Muscle layer of duodenum (tissue), 2 donors: ENCODE data around the gene COQ4.

Experiments used
- H3K27ac ChIP-seq: one replicate; pipeline ENCODE4 v1.7.0; 2013; ENCODE audit warnings: mild to moderate bottlenecking, low read length
- H3K27me3 ChIP-seq: one replicate; pipeline ENCODE4 v1.7.0; 2013; ENCODE audit warnings: low read depth, mild to moderate bottlenecking, control low read depth, low read length
- H3K36me3 ChIP-seq, 2 donors: one replicate each; pipeline ENCODE4 v1.7.0; 2013; ENCODE audit warnings: low read length in 2 of 2, control low read depth in 1 of 2, mild to moderate bottlenecking in 1 of 2; ENCODE audit not compliant: insufficient read depth in 2 of 2, control insufficient read depth in 1 of 2
- H3K4me1 ChIP-seq, 2 donors: one replicate each; pipeline ENCODE4 v1.7.0; 2013; ENCODE audit warnings: low read length in 2 of 2, mild to moderate bottlenecking in 2 of 2, control low read depth in 1 of 2, moderate library complexity in 1 of 2; ENCODE audit not compliant: insufficient read depth in 2 of 2, control insufficient read depth in 1 of 2
- H3K4me3 ChIP-seq, 2 donors: one replicate each; pipeline ENCODE4 v1.7.0; 2013; ENCODE audit warnings: low read length in 2 of 2, low read depth in 1 of 2, mild to moderate bottlenecking in 1 of 2
- H3K9me3 ChIP-seq, 2 donors: one replicate each; pipeline ENCODE4 v1.7.0; 2013; ENCODE audit warnings: low read length in 2 of 2, control low read depth in 1 of 2, mild to moderate bottlenecking in 1 of 2; ENCODE audit not compliant: control insufficient read depth in 1 of 2
- donor health status: healthy.

The COQ4 gene

DNA sequence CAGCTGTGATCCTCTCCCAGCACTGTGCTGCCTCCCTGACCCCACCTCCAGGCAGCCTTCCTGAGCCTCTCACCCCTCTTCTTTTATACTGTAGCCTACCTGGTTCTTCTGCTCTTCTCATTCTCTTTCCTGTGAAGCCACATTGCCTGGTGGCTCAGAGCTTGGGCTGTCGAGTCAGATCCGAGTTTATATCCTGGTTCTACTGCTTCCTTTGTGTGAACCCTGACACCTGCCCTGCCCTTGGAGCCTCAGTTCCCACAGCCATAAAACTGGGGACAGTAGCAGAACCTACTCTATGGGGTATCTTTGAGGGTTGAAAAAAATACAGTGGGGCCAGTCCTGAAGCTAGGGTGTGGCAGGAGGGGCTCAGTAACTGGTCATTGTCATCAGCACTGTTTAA is 26.5 kb downstream of the COQ4 start:
- Histone ChIP-seq H3K36me3 (peaks cover 47 to 71% of the 10 kb centered on the region in 2 donors), H3K4me3 (no peak overlapping the region), H3K27ac (no peak overlapping the region), H3K4me1 (no peaks in the 10 kb centered on the region), H3K9me3 (no peaks in the 10 kb centered on the region), H3K27me3 (no peaks in the 10 kb centered on the region)

DNA sequence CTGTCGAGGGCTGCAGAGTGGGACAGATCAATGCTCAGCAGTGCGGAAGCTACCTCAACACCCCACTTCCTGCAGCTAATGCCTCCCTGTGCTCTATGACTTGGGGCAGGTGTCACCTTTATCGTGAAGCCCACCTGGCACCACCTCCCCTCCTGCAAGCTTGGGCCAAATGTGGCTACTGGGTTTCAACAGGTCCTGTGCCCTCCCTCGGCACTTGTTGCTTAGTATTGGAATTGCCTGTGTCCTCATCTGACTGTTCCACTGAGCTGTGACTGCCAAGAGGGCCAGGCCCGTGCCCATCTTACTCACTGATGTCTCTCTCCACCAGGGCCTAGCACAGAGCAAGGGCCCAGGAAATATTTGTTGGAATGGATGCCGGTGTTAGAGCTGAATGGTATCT is 27.1 kb downstream of the COQ4 start:
- no peaks in the 10 kb centered on the region for H3K4me1 ChIP-seq
- H3K27me3 ChIP-seq: no peaks in the 10 kb centered on the region
- H3K36me3 ChIP-seq: peaks cover 43 to 68% of the 10 kb centered on the region in 2 donors
- H3K9me3 ChIP-seq: no peaks in the 10 kb centered on the region
- H3K27ac ChIP-seq: no peak overlapping the region
- H3K4me3 ChIP-seq: no peak overlapping the region

DNA sequence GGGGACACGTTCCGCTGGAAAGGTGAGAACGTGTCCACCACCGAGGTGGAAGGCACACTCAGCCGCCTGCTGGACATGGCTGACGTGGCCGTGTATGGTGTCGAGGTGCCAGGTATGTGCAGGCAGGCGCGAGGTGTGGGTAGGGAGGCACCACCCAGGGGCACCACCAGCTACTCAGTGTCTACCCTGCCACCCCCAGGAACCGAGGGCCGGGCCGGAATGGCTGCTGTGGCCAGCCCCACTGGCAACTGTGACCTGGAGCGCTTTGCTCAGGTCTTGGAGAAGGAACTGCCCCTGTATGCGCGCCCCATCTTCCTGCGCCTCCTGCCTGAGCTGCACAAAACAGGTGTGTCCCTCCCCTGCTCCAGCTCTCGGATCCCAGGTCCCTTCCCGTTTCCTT is 32.8 kb downstream of the COQ4 start:
- no peak overlapping the region for H3K27ac ChIP-seq
- peaks cover 13 to 35% of the 10 kb centered on the region in 2 donors for H3K36me3 ChIP-seq
- H3K4me1 ChIP-seq: no peaks in the 10 kb centered on the region
- H3K9me3 ChIP-seq: no peaks in the 10 kb centered on the region
- H3K27me3 ChIP-seq: no peaks in the 10 kb centered on the region
- no peak overlapping the region for H3K4me3 ChIP-seq

DNA sequence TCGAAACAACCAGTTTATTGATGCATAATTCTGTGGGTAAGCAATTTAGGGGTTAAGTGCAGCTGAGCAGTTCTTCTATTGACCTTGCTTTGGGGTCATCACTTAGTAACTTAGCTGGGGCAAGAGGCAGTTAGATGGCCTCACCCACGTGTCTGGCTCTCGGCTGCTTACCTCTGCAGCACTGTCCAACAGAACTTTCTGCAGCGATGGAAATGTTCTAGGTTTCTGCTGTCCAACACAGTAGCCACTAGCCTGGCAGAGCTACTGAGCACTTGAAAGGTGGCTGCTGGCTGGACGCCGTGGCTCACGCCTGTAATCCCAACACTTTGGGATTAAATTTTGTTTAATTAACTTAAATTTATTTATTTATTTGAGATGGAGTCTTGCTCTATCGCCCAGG is 35.5 kb downstream of the COQ4 start:
- Histone ChIP-seq H3K36me3 (peaks cover 5 to 26% of the 10 kb centered on the region in 2 donors), H3K4me1 (peaks cover 0 to 8% of the 10 kb centered on the region in 2 donors), H3K27ac (no peak overlapping the region), H3K27me3 (no peaks in the 10 kb centered on the region), H3K9me3 (no peaks in the 10 kb centered on the region), H3K4me3 (no peak overlapping the region)

DNA sequence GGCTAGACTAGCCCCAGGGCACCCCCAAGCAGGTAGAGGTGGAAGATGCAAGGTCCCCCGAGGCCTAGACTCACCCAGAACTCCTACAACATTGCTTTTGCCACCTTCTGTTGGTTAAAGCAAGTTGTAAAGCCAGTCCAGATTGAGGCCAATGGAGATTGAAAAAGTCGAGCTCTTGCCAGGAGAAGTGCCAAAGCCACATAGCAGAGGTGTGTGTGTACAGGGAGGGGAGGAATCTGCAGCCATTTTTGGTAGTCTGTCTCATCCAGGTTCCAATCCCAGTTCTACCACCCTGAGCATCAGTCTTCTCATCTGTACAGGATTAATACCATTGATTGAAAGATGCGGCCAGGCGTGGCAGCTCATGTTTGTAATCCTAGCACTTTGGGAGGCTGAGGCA is 36.2 kb downstream of the COQ4 start:
- no peak overlapping the region for H3K27ac ChIP-seq
- H3K4me1 ChIP-seq: peaks cover 0 to 8% of the 10 kb centered on the region in 2 donors
- H3K9me3 ChIP-seq: no peaks in the 10 kb centered on the region
- H3K4me3 ChIP-seq: no peak overlapping the region
- H3K27me3 ChIP-seq: no peaks in the 10 kb centered on the region
- peaks cover 3 to 22% of the 10 kb centered on the region in 2 donors for H3K36me3 ChIP-seq

DNA sequence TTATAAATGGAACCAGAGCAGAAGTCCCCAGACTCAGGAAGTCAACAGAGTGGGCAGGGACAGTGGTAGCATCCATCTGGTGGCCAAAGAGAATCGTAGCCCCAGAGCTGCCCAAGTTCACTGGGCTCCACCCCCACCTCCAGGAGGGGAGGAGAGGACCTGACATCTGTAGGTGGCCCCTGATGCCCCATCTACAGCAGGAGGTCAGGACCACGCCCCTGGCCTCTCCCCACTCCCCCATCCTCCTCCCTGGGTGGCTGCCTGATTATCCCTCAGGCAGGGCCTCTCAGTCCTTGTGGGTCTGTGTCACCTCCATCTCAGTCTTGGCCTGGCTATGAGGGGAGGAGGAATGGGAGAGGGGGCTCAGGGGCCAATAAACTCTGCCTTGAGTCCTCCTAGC is 38.2 kb downstream of the COQ4 start:
- Histone ChIP-seq H3K27me3 (no peaks in the 10 kb centered on the region), H3K36me3 (peaks cover under 1 to 8% of the 10 kb centered on the region in 2 donors), H3K27ac (no peak overlapping the region), H3K4me1 (peaks cover 4 to 19% of the 10 kb centered on the region in 2 donors), H3K9me3 (no peaks in the 10 kb centered on the region), H3K4me3 (no peak overlapping the region)

DNA sequence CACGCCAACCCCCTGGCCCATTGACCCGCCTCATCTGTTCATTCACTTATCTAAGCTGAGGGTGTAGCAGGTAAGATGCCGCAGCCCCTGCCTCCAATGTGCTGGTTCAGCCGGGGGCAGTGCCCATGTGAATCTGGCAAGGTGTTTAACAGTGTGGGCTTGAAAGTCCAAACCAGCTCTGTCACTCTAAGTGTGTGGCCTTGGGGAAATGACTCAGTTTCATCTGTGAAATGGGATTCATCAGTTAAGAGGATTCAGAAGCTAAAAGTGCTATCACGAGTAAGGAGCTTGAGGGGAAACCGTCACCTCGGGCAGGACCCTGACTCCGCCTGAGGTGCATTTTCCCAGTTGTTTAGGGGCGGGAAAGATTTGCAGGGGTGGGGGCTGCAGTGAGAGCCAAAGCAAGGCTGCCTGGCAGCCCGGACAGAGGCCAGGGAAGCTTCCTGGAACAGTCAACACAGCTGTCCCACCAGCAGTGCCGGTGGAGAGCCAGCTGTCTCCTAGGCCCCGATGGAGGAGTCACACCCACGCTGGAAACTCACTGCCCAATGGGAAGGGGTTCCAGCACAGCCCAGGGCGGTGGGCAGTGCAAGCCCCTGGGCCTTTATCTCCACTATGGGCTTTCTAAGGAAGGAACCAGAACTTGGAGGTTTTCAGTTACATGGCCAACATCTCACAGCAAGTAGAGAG is 38.8 kb downstream of the COQ4 start:
- H3K36me3 ChIP-seq: peaks cover 0 to 7% of the 10 kb centered on the region in 2 donors
- no peak overlapping the region for H3K27ac ChIP-seq
- H3K9me3 ChIP-seq: no peaks in the 10 kb centered on the region
- peak overlapping the region; percentile 55 to 74 for H3K4me3 ChIP-seq
- H3K4me1 ChIP-seq: peaks cover 4 to 19% of the 10 kb centered on the region in 2 donors
- no peaks in the 10 kb centered on the region for H3K27me3 ChIP-seq

DNA sequence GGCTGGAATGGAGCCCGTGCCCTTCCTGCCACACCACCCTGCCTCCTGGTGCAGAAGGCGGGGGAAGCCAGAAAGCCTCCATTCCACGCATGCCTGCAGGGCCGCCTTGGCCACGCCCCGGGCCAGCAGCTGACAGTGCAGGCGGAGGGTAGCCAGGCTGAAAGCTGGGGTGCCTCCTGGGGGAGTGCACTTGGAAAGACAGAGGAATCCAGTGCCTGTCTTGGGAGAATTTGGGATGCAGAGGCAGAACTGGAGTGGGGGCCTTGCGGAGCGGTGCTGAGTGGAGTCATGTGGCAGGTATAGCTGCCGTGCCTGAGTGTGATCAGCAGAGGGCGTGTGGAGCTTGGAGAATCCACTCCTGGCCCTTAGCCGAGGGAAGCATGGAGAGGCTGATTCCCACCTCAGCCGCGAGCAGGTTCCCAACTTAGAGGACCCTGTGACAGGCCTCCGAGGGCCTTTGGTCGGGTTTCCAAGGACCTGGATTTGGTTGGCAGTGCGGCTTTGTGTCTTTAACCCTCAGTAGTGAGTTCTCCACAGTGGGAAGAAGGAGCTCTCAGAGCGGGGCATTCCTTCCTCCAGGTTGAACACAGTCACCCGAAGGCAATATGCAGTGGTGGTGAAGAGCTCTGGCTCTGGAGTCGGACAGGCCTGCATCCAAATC is 39.5 kb downstream of the COQ4 start:
- peaks cover 4 to 19% of the 10 kb centered on the region in 2 donors for H3K4me1 ChIP-seq
- no peaks in the 10 kb centered on the region for H3K27me3 ChIP-seq
- H3K27ac ChIP-seq: no peak overlapping the region
- H3K36me3 ChIP-seq: peaks cover 0 to 7% of the 10 kb centered on the region in 2 donors
- H3K9me3 ChIP-seq: no peaks in the 10 kb centered on the region
- peak overlapping the region; percentile 55 to 74 for H3K4me3 ChIP-seq

DNA sequence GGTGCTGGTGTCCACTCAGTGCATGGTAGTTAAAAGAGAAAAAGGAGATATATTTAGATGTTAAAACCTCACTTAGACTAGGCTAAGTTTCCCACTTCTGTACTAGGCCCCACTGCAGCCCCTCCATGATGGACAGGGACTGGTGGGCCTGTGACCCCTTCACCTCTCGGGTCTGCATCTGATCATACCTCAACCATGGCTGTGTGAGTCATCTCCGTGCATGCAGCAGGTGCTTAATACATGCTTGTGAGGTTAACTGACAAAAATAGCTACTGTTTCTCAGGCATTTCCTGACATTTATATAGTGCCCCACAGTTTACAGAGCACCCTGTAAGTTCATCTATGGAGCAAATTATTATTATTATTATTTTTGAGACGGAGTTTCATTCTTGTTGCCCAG is 40.1 kb downstream of the COQ4 start:
- H3K36me3 ChIP-seq: peaks cover 0 to 4% of the 10 kb centered on the region in 2 donors
- H3K9me3 ChIP-seq: no peaks in the 10 kb centered on the region
- H3K27me3 ChIP-seq: no peaks in the 10 kb centered on the region
- no peak overlapping the region for H3K27ac ChIP-seq
- peaks cover 4 to 19% of the 10 kb centered on the region in 2 donors for H3K4me1 ChIP-seq
- H3K4me3 ChIP-seq: no peak overlapping the region

DNA sequence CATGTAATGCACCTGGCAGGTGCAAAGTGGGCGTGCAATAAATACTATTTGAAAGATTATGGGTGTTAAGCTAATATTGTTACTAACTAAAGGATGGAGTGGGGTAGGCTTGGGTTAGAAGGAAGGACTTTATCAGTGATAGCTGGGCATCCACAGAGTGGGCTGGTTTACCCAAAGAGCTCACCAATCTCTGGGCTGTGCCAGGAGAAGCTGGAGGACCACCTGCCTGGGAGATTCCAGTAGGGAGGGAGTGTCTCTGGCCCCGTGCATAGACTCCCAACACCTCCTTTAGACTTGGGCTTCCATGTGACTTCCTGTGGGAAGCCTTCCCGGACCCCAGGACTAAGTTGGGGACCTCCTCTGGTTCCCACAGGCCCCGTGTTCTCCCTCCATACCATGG is 42.9 kb downstream of the COQ4 start:
- no peaks in the 10 kb centered on the region for H3K27me3 ChIP-seq
- no peaks in the 10 kb centered on the region for H3K36me3 ChIP-seq
- H3K4me3 ChIP-seq: peak overlapping the region; percentile 26 to 61
- H3K27ac ChIP-seq: no peak overlapping the region
- no peaks in the 10 kb centered on the region for H3K9me3 ChIP-seq
- peaks cover 8 to 23% of the 10 kb centered on the region in 2 donors for H3K4me1 ChIP-seq

DNA sequence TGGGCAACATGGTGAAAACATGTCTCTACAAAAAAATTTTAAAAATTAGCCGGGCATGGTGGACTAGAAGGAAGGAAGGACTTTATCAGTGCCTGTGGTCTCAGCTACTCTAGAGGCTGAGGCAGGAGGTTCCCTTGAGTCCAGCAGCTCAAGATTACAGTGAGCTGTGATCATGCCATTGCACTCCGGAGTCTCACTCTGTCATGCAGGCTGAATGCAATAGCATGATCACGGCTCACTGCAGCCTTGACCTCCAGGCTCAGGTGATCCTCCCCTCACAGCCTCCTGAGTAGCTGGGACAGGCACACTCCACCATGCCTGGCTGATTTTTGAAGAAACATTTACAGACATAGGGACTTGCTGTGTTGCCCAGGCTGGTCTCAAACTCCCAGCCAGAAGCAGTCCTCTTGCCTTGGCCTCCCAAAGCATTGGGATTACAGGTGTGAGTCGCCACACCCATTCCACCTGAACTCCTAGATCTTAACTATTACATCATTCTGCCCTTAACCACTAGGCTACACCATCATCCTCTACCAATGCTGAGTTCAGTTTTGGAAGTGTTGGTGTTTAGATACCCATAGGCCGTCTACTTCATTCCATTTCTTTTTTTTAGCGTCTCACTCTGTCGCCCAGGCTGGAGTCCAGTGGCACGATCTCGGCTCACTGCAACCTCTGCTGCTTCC is 46.5 kb downstream of the COQ4 start:
- Histone ChIP-seq H3K27me3 (no peaks in the 10 kb centered on the region), H3K27ac (no peak overlapping the region), H3K4me1 (peaks cover 9 to 38% of the 10 kb centered on the region in 2 donors), H3K4me3 (no peak overlapping the region), H3K36me3 (peaks cover 0 to 11% of the 10 kb centered on the region in 2 donors), H3K9me3 (no peaks in the 10 kb centered on the region)
